Large intestine (tissue), 3 donors: Measurements from ENCODE around the gene TRUB1. TPM values are rescaled to one million over a fixed set of nuclear protein-coding genes. Genes with fewer than 3 reads are reported as not detected.

Experiments
- DNase-seq, 2 donors: peaks; one replicate each; pipeline versions ENCODE4 v3.0.0 to v3.0.0-alpha.2; 2013
- H3K27ac ChIP-seq: one replicate; pipeline ENCODE4 v1.5.1; 2013; ENCODE audit warnings: low read length
- H3K27me3 ChIP-seq: 2 replicates; pipeline ENCODE4 v1.6.1; 2013; ENCODE audit warnings: low read length; ENCODE audit not compliant: control insufficient read depth, insufficient read depth
- H3K36me3 ChIP-seq: 2 replicates; pipeline ENCODE4 v1.6.1; 2013; ENCODE audit warnings: low read length; ENCODE audit not compliant: control insufficient read depth, insufficient read depth
- H3K4me1 ChIP-seq: one replicate; pipeline ENCODE4 v1.6.1; 2013; ENCODE audit warnings: low read length; ENCODE audit not compliant: control insufficient read depth, insufficient read depth
- H3K4me3 ChIP-seq: one replicate; pipeline ENCODE4 v1.5.1; 2013; ENCODE audit warnings: low read length
- H3K9me3 ChIP-seq: one replicate; pipeline ENCODE4 v1.6.1; 2013; ENCODE audit warnings: mild to moderate bottlenecking, low read depth, low read length, moderate library complexity; ENCODE audit not compliant: control insufficient read depth
- WGBS: methylation state at CpG from one replicate; pipeline ENCODE4 v1.1.5; 2013; ENCODE audit warnings: low lambda C conversion rate; ENCODE audit not compliant: insufficient coverage; 5-methylcytosine and 5-hydroxymethylcytosine counted together
- polyA plus RNA-seq: library from polyadenylated mRNA; unstranded; fragments of 120-200 nt; gene quantifications from one replicate; pipeline ENCODE4 v1.2.1, GENCODE V29; 2013

TRUB1 gene
- polyA plus RNA-seq, 1 donor: 20.6 TPM

GRCh38 chr10:114908896-114909295 is 29.1 kb upstream of the TRUB1 start:
- H3K27ac ChIP-seq: no peak overlapping the region
- no peaks in the 10 kb centered on the region for H3K4me1 ChIP-seq
- no peaks in the 10 kb centered on the region for H3K27me3 ChIP-seq
- DNase-seq: no peak
- WGBS: 100% methylated on average over 1 of the region's 5 CpGs
- no peaks in the 10 kb centered on the region for H3K9me3 ChIP-seq
- no peak overlapping the region for H3K4me3 ChIP-seq
- H3K36me3 ChIP-seq: no peaks in the 10 kb centered on the region

- Histone ChIP-seq H3K9me3 (no peaks in the 10 kb centered on the region), H3K27me3 (no peaks in the 10 kb centered on the region)
Observed at GRCh38 chr10:114911052-114911711, 26.8 kb upstream of the TRUB1 start.

GRCh38 chr10:114911801-114912469 is 26.1 kb upstream of the TRUB1 start:
- Histone ChIP-seq H3K9me3 (no peaks in the 10 kb centered on the region), H3K4me1 (no peaks in the 10 kb centered on the region), H3K27ac (no peak overlapping the region), H3K4me3 (no peak overlapping the region), H3K27me3 (no peaks in the 10 kb centered on the region), H3K36me3 (no peaks in the 10 kb centered on the region)
- 0% methylated on average over 1 of the region's 5 CpGs for whole genome bisulfite sequencing
- DNase-seq: no peak

More at GRCh38 chr10:114911052-114911711, 26.8 kb upstream of the TRUB1 start:
- Histone ChIP-seq H3K4me1 (no peaks in the 10 kb centered on the region), H3K4me3 (no peak overlapping the region), H3K36me3 (no peaks in the 10 kb centered on the region), H3K27ac (no peak overlapping the region)
- DNase-seq: peak; percentile 3 to 52
- WGBS: no CpG with 5 or more reads among the region's 4 CpGs

- H3K4me1 ChIP-seq: no peaks in the 10 kb centered on the region
- no peaks in the 10 kb centered on the region for H3K9me3 ChIP-seq
- no CpG with 5 or more reads among the region's 2 CpGs for WGBS
- no peak for DNase-seq
- H3K27me3 ChIP-seq: no peaks in the 10 kb centered on the region
- H3K27ac ChIP-seq: no peak overlapping the region
- no peaks in the 10 kb centered on the region for H3K36me3 ChIP-seq
- no peak overlapping the region for H3K4me3 ChIP-seq
Observed at GRCh38 chr10:114912470-114912859, 25.5 kb upstream of the TRUB1 start.

- DNase-seq: no peak
- no peak overlapping the region for H3K4me3 ChIP-seq
- 86% methylated on average over 1 of the region's 3 CpGs for WGBS
- no peaks in the 10 kb centered on the region for H3K4me1 ChIP-seq
- H3K9me3 ChIP-seq: no peaks in the 10 kb centered on the region
- H3K36me3 ChIP-seq: no peaks in the 10 kb centered on the region
- no peak overlapping the region for H3K27ac ChIP-seq
- H3K27me3 ChIP-seq: no peaks in the 10 kb centered on the region
Observed at GRCh38 chr10:114914560-114914959, 23.4 kb upstream of the TRUB1 start.

- WGBS: 14% methylated on average over 2 of the region's 2 CpGs
- peak; percentile 23 to 68 for DNase-seq
- no peaks in the 10 kb centered on the region for H3K4me1 ChIP-seq
Observed at GRCh38 chr10:114915294-114915693, 22.7 kb upstream of the TRUB1 start.

GRCh38 chr10:114916653-114917052 is 21.3 kb upstream of the TRUB1 start:
- Histone ChIP-seq H3K9me3 (no peaks in the 10 kb centered on the region), H3K36me3 (no peaks in the 10 kb centered on the region), H3K4me1 (no peaks in the 10 kb centered on the region), H3K27me3 (no peaks in the 10 kb centered on the region), H3K4me3 (no peak overlapping the region), H3K27ac (no peak overlapping the region)
- no CpG with 5 or more reads among the region's 10 CpGs for WGBS
- DNase-seq: no peak

More at GRCh38 chr10:114915294-114915693, 22.7 kb upstream of the TRUB1 start:
- Histone ChIP-seq H3K27me3 (no peaks in the 10 kb centered on the region), H3K4me3 (no peak overlapping the region), H3K27ac (no peak overlapping the region), H3K9me3 (no peaks in the 10 kb centered on the region), H3K36me3 (no peaks in the 10 kb centered on the region)

GRCh38 chr10:114917459-114917858 is 20.5 kb upstream of the TRUB1 start:
- Histone ChIP-seq H3K27ac (no peak overlapping the region), H3K4me3 (no peak overlapping the region), H3K9me3 (no peaks in the 10 kb centered on the region), H3K4me1 (no peaks in the 10 kb centered on the region), H3K27me3 (no peaks in the 10 kb centered on the region), H3K36me3 (no peaks in the 10 kb centered on the region)
- no CpG with 5 or more reads among the region's 1 CpG for WGBS
- no peak for DNase-seq

- Histone ChIP-seq H3K4me3 (no peak overlapping the region), H3K27me3 (no peaks in the 10 kb centered on the region), H3K4me1 (no peaks in the 10 kb centered on the region), H3K36me3 (no peaks in the 10 kb centered on the region), H3K9me3 (no peaks in the 10 kb centered on the region), H3K27ac (no peak overlapping the region)
- no CpG with 5 or more reads among the region's 3 CpGs for WGBS
- DNase-seq: no peak
Observed at GRCh38 chr10:114917927-114918672, 19.9 kb upstream of the TRUB1 start.

GRCh38 chr10:114920459-114920858 is 17.5 kb upstream of the TRUB1 start:
- Histone ChIP-seq H3K4me1 (no peaks in the 10 kb centered on the region), H3K27ac (no peak overlapping the region), H3K4me3 (no peak overlapping the region), H3K27me3 (no peaks in the 10 kb centered on the region), H3K36me3 (no peaks in the 10 kb centered on the region), H3K9me3 (no peaks in the 10 kb centered on the region)
- no peak for DNase-seq
- WGBS: 33% methylated on average over 1 of the region's 1 CpG
